Measurements from ENCODE around the gene SCYL1. TPM values are rescaled to one million over a fixed set of nuclear protein-coding genes. Genes with fewer than 3 reads are reported as not detected.

The SCYL1 gene
- total and polyA plus RNA-seq, 2 of the 4 experiments (the other 2 are of a cell fraction) = 96.4 to 150 TPM

- no peaks in the 10 kb centered on the region for H3K36me3 ChIP-seq (ENCODE audit: control insufficient read depth, insufficient read depth, low read length)
Measured at GRCh38 chr11:65563601-65564000, 38.7 kb downstream of the SCYL1 start.

More at GRCh38 chr11:65563601-65564000, 38.7 kb downstream of the SCYL1 start:
- no peak overlapping the region for H3K14ac ChIP-seq (replicated peaks; ENCODE audit: low read depth, low read length)
- H4K8ac ChIP-seq (ENCODE audit: low read depth in 2 of 2, low read length in 2 of 2) = no peak overlapping the region
- no TSS peak for BruUV-seq (replicated peaks)
- H2AK9ac ChIP-seq (replicated peaks; ENCODE audit: low read depth, low read length, poor library complexity) = peak overlapping the region; percentile 60
- ChIA-PET CTCF (no interaction called here), POLR2A (ENCODE audit: unreplicated experiment) (no interaction called here)
- in situ Hi-C loops (cut with MboI; ENCODE audit: low sequenced_read_pairs) (no loop called here), dilution Hi-C loops (cut with HindIII; ENCODE audit: low sequenced_read_pairs, unreplicated experiment) (no loop called here), intact Hi-C loops (cut with micrococcal nuclease) (no loop called here)
- 100% methylated on average over 3 of the region's 4 CpGs; no CpG with 5 or more reads in 1 of the 2 experiments for WGBS, 2 experiments (ENCODE audit: extremely low coverage in 2 of 2, insufficient read length in 1 of 2)
- no peak for ATAC-seq (ENCODE audit: low read depth)
- H3K79me1 ChIP-seq (ENCODE audit: low read depth in 1 of 2, low read length in 2 of 2) = peaks cover 6 to 30% of the 10 kb centered on the region in 2 experiments; a peak in 3 of 4 replicates
- no peaks in the 10 kb centered on the region for H3K27me3 ChIP-seq (ENCODE audit: control insufficient read depth, insufficient read depth, low read length)
- no peak overlapping the region for H3K4me2 ChIP-seq (ENCODE audit: low read depth, low read length)
- H3K18ac ChIP-seq (ENCODE audit: low read depth, low read length) = no peak overlapping the region
- H2BK20ac ChIP-seq (ENCODE audit: low read depth, low read length) = no peak overlapping the region
- no peak overlapping the region for H2BK5ac ChIP-seq (ENCODE audit: low read depth, low read length, poor library complexity, severe bottlenecking)
- H2BK120ac ChIP-seq (ENCODE audit: low read depth, low read length) = no peak overlapping the region
- peaks cover 22% of the 10 kb centered on the region for H3K4me1 ChIP-seq (ENCODE audit: control insufficient read depth, insufficient read depth, low read length)
- no peak overlapping the region for H3K9ac ChIP-seq (ENCODE audit: low read depth, low read length)
- no peak overlapping the region for H3K4ac ChIP-seq (ENCODE audit: low read depth, low read length)
- DNase-seq = peak; percentile 35
- H3K4me3 ChIP-seq (ENCODE audit: insufficient read depth, low read depth, low read length) = no peak overlapping the region
- H3K9me1 ChIP-seq (ENCODE audit: insufficient read depth, low read length) = peaks cover 24% of the 10 kb centered on the region
- H3K56ac ChIP-seq (ENCODE audit: extremely low read depth, insufficient read depth, low read length) = no peak overlapping the region
- H4K91ac ChIP-seq (ENCODE audit: insufficient read depth, low read depth, low read length) = no peak overlapping the region
- H2AFZ ChIP-seq (replicated peaks; ENCODE audit: low read length, poor library complexity) = no peak overlapping the region
- no peak overlapping the region for H2BK15ac ChIP-seq (ENCODE audit: low read depth, low read length)
- H3K23ac ChIP-seq (ENCODE audit: low read depth, low read length) = no peak overlapping the region
- no peak overlapping the region for H4K5ac ChIP-seq (ENCODE audit: low read depth, low read length)
- H3K27ac ChIP-seq (ENCODE audit: insufficient read depth, low read length) = no peak overlapping the region
- TF ChIP-seq CHD1 (IDR thresholded peaks at IDR 0.05; ENCODE audit: low read depth, low read length) = no peak
- TF ChIP-seq RFX5 (IDR thresholded peaks at IDR 0.05; ENCODE audit: low read depth, low read length) = no peak
- no peak for TF ChIP-seq SMC3 (IDR thresholded peaks at IDR 0.05; ENCODE audit: low read depth, low read length)
- no peak for TF ChIP-seq USF2 (IDR thresholded peaks at IDR 0.05; ENCODE audit: low read depth, low read length)
- TF ChIP-seq MAFK (IDR thresholded peaks at IDR 0.05; ENCODE audit: low read depth, low read length) = no peak
- no peak for TF ChIP-seq BHLHE40 (IDR thresholded peaks at IDR 0.05; ENCODE audit: low read depth, low read length)
- TF ChIP-seq RAD21 (IDR thresholded peaks at IDR 0.05; ENCODE audit: low read length) = no peak
- TF ChIP-seq CEBPB (IDR thresholded peaks at IDR 0.05; ENCODE audit: low read depth, low read length) = no peak
- no peak for TF ChIP-seq MAZ (IDR thresholded peaks at IDR 0.05; ENCODE audit: borderline replicate concordance, low read depth, low read length)
- no peak for TF ChIP-seq CTCF (conservative IDR thresholded peaks at IDR 0.05; ENCODE audit: low read depth, low read length)
- no peak for TF ChIP-seq NFE2L2 (IDR thresholded peaks at IDR 0.05; ENCODE audit: low read depth, low read length)
- no peak for TF ChIP-seq MXI1 (IDR thresholded peaks at IDR 0.05; ENCODE audit: borderline replicate concordance, low read depth, low read length)
- TF ChIP-seq RCOR1 (IDR thresholded peaks at IDR 0.05; ENCODE audit: insufficient replicate concordance, low read length) = no peak
- no peak for TF ChIP-seq FOS (IDR thresholded peaks at IDR 0.05; ENCODE audit: low read depth, low read length)
- TF ChIP-seq POLR2A (IDR thresholded peaks at IDR 0.05; ENCODE audit: low read depth, low read length) = no peak
- TF ChIP-seq ELK1 (IDR thresholded peaks at IDR 0.05; ENCODE audit: borderline replicate concordance, low read depth, low read length) = no peak
- no peaks in the 10 kb centered on the region for H4K20me1 ChIP-seq (ENCODE audit: insufficient read depth, low read length)
- H2AK5ac ChIP-seq (ENCODE audit: low read depth, low read length) = no peak overlapping the region
- no peaks in the 10 kb centered on the region for H3K9me3 ChIP-seq (ENCODE audit: control insufficient read depth, insufficient read depth, low read length)

Measured in IMR-90 (cell line).